Daoy (cell line): ENCODE data around the gene GPN2. TPM values are rescaled to one million over a fixed set of nuclear protein-coding genes. Genes with fewer than 3 reads are reported as not detected.
A peak's percentile ranks its signal among the peaks of the same experiment; 100 is the strongest.
"Not testable (repeated sequence)": the region's sequence is repeated elsewhere in the genome, so short reads cannot be mapped to it uniquely, and the experiment has no call there.

ENCODE experiments used
- DNase-seq: peaks from one replicate; pipeline ENCODE4 v3.0.0-alpha.2; 2015; ENCODE audit warnings: low read depth
- total RNA-seq: library from RNA; depleted of rRNA; stranded (reverse); fragments of >200 nt; shearing (Covaris generic); gene quantifications from 2 replicates; pipeline ENCODE4 v1.2.3, GENCODE V29; 2014

The GPN2 gene
- total RNA-seq, 1 experiment from 2014 or later, result 13.3 TPM

DNA sequence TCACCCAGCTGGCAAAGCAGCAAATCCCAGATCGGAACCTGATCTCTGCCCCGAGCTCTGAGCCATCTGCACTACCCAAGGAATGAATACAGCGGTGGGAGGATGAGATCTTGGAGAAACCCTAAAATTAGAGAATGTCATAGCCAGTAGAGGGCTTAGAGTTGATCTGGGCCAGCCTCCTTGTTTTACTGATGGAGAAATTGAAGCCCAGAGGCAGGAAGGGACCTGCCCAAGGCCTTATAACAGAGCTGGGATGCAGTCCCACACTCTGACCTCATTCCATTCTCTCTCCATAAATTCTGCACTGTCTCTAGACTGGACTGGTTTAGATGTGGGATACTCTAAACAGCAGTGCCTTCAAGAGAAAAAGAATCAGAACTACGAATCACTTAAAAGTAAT lies 31.9 kb downstream of the GPN2 start:
- no peak for DNase-seq

DNA sequence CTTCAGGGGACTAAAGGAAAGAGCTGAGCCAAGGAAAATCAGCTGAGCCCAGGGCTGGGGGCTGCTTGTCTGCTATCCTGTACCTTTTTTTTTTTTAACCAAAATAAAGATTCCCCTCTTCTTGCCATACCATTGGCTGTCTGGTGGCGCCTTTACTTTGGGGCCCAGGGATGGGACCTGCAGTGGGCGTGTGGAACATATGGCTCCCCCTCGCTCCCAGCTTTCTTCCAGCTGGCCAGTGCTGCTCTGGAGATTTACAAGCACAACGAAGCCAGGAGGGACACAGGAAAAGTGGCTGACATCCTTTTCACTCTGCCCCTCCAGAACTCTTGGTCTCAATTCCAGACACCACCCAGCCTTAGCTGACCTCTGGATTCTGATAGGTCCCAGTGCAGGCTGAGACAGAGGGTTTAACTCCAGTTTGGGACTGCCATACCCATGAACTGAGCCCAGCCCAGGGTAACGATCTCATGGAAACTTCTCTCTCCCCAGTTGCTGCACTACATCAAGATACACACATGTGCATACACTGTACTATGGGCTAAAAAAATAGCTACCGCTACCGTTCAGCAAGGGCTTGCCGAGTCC lies 32.5 kb downstream of the GPN2 start:
- DNase-seq, result no peak

DNA sequence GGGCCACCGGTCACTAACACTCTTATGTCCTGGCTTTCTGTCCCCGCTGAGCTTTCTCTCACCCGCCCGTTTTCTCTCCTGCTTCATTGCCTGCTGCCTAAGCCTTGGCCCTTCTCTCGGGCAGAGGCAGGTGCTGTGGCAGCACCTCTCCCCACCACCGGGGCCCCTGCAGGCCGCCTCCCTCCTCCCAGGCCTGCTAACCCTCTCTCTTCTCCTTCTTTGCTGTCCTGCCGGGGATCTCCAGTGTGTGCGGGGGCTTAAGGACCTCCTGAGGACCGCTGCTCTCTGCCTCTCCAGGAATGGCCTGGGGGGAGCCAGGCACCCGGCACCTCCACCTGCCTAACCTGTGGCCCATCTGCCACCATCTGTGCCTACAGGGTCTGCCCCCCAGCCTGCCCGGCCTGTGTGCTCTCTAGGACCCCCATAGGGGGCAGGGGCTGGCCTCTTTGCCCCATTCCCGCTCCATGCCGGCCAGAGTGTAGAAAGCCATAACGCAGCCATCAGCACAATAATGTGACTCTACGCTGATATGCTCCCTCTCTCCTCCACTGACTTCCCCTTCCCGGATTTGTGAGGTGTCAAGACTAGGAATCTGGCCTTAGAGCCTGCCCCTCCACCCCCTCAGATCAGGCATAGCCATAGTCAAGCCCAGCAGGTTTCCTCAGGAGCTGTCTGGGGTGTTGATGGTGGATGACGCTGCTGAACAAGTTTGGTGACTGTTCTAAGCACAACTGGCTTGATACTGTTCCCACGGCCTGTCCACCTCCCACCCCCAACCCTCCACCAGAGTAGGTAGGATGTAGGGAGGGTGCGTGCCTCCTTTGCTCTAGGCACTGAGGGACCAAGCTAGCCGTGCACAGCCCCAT lies 33.2 kb downstream of the GPN2 start:
- DNase-seq, result no peak

DNA sequence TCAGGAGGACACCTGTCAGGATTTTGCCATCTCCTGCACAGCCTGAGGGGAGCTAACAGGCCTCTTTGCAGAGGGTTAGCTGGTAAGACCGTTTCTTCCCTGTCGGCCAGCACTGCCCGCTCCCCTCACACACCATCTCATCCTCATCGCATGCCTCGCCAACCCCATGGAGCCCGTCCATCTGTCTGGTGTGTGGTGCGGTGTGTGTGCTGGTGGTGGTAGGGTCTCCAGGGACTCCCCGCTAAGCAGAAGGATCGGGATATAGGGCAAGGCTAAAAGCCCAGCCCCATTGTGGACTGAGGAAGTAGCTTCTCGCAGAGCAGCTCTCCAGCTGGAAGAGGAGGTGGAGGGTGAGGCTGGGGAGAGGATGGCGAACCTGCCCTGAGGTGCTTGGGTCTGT lies 33.9 kb downstream of the GPN2 start:
- DNase-seq, result no peak

DNA sequence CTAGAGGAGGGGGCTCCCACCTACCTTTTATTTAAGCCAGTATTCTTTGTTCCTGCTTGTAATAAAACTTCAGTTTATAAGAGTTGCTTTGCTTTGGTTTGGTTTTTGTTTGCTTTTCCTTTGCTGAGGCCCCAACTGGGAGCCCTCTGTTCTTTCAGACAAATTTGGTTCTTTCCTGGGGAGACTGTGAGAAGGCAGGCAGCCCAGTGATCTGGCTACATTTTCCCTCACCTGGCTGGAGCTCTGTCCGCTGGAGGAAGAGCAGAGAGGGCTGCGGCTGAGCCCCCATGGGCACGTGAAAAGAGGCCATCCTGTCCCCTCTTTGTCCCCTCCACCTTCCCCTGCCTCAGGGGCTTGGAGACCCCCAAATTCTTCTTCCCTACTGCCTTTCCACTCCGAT lies 34.4 kb downstream of the GPN2 start:
- DNase-seq, result no peak

DNA sequence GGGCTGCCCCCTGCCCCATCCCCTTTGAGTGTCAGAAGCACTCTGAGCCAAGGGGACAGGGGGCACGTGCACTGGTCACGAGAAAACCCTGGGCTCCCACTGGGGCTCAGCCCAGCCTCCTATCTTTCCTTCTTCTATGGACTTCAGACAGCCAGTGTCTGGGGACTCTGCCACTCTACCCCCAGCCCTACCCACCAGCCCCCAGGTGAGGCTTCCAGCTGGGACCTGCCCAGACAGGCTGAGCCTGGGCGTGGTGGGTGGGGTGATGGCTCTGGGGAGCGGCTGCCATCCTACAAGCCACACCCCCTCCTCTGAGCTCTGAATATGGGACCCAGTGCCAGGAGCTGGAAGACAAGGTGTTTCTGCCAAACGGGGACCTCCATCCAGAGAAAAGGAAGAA lies 35.2 kb downstream of the GPN2 start:
- DNase-seq, result no peak

DNA sequence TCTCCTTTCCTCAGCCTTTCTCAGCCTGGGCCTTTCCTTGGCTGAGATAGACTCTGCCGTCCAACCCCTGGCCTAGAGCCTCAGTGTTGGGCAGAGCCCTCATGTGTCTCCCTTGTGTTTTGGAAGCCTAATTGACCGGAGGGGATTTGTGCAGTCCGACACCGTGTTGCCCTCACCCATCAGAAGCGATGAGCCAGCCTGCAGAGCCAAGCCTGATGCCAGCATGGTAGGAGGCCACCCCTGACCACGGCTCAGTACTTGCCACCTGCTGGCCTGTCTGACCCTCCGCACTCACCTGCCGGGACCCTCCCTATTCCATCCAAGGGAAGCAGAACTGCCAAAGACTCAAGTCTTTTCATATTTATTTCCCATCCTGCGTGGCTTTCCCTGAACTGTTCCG lies 36.5 kb downstream of the GPN2 start:
- no peak for DNase-seq

DNA sequence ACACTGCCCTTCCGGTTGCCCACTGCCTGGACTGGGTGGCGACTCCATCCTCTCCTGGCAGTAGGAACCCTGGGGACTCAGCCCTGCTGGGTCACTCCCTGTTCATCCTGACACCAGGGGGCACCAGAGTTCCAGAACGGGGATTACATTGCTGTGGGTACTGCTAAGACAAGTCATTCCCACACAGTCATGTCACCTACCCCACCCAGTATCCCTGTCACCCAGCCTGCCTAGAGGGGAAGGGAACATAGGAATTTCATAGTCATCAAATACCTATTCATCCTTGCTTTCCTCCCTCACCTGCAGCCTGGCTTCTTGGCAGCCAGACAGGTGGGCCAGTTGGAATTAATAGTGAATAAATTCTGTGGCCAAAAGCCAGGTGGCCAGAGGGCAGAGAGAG lies 36.9 kb downstream of the GPN2 start:
- peak; percentile 85 for DNase-seq

DNA sequence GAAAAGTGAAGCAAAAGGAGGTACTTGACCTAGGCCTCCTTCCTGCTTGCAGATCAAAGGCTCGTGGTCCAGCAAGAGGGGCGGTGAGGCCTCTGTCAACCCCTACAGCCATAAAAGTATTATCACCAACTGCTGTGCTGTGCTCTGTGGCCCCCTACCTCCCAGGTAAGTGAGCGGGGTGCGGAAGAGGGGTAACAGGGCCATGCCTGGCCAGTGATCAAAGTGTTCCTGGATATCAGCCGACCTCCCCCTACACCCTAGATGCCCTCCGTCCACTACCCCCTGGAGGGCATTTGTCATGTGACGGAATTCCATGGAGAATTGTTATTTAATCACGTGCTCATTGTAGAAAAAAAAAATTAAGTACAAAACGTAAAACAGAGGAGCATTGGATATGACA lies 37.4 kb downstream of the GPN2 start:
- DNase-seq, result no peak

DNA sequence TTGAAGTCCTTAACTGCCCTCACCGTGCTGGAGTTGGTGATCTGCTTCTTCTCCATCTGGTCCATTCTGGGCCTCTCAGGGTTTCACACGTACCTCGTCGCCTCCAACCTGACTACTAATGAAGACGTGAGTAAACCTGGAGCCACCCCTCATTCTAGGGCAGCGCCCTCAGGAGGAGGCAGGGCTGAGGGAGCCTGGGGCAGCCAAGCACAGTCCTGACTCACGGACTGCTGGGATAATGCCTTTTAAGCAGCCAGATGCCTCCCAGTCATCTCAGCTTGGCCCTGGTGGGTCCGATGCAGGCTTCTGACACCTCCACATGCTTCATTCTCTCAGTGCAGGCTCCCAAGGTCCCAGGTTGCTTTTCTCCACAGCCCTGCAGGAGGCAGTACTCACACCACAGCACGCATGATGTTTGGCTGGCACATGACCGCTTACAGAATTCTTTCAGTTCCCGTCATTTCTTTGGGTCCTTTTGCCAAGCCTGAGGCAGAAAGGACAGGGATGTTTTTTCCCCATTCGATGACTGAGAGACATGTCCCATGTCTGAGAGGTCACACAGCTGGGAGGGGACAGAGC lies 38.9 kb downstream of the GPN2 start:
- DNase-seq, result no peak

DNA sequence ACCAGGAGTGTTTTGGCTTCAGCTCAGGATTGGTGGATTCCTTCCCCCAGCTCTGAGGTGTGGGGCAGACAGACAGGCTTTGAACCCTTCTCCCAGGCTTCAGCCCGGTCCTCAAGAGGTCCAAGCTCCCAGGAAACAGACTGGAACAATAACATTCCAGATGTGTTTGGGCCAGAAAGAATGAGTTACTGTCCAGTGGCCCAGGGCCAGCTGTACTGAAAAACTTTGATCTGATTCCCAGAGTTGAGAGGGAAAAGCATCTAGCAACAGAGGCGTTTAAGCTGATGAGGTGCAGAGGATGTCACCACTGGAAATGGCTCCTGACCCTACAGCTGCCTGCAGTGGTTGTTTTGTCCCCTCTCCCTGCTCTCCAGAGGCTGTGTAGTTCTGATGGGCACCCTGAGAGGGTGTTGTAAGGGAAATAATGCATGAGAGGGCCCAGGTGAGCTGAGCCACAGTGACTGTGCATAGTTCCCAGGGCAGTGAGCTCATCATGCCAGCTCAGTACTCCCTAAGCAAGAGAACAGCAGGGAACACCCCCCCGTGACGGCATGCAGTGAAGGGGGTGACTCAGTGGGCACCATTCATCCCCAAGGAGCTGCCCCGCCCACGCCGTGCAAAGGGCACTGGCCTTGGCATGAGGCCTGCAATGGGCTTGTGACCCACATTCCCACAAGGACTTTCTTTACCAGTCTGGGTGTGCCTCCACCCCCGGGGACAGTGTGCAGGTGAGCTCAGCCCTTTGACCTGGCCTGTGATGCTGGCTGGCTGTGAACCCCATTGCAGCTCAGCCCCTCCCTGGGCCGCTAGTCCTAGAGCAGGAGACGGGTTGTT lies 40.9 kb downstream of the GPN2 start:
- peak; percentile 95 for DNase-seq

DNA sequence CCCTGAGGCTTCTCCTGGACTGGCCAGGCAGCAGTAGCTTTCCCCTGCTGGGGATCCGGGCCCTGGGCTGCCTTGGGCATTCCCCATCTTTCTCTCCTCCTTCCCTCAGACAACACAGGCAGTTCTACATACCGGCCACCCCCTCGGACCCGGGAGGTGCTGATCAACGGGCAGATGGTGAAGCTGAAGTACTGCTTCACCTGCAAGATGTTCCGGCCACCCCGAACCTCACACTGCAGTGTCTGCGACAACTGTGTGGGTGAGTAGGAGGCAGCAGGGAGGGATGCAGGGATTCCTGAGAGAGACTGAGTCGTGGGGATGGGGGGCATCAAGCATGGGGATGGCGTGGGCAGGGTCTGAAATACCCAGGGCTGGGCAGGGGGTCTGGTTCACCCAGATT lies 41.6 kb downstream of the GPN2 start:
- DNase-seq, result no peak

DNA sequence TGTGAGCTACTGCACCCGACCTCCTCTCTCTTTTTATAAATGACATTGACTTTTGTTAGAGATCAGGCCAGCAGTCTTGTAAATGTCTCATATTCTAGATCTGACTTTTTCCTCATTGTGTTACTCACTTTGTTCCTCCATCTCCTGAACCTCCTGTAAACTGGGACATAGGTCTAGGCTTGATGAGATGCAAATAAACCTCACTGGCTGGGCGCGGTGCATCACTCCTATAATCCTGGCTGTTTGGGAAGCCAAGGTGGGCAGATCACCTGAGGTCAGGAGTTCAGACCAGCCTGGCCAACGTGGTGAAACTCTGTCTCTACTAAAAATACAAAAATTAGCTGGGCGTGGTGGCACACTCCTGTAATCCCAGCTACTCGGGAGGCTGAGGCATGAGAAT lies 42.3 kb downstream of the GPN2 start:
- DNase-seq, result not testable (repeated sequence)

DNA sequence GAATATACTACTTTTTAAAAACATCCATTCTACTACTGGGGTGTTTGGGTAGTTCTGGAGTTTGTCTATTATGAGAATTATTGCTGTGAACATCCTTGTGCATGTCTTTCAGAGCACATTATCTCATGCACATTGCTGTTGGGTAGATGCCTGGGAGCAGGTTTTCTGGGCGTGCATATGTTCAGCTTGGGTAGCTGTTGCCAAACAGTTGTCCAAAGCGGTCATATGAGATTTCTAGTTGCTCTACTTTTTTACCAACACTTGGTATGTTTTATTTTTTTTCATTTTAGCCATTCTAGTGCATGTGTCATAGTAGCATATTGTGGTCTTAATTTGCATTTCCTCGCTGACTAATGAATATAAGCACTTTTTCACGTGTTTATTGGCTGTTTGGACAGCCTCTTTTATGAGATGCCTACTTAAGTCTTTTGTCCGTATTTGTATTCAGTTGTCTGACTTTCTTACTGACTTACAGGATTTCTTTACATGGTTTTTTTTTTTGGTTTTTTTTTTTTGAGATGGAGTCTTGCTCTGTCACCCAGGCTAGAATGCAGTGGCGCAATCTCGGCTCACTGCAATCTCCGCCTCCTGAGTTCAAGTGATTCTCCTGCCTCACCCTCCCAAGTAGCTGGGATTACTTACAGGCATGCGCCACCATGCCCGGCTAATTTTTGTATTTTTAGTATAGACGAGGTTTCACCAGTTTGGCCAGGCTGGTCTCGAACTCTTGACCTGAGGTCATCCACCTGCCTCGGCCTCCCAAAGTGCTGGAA lies 45.5 kb downstream of the GPN2 start:
- DNase-seq, result no peak

DNA sequence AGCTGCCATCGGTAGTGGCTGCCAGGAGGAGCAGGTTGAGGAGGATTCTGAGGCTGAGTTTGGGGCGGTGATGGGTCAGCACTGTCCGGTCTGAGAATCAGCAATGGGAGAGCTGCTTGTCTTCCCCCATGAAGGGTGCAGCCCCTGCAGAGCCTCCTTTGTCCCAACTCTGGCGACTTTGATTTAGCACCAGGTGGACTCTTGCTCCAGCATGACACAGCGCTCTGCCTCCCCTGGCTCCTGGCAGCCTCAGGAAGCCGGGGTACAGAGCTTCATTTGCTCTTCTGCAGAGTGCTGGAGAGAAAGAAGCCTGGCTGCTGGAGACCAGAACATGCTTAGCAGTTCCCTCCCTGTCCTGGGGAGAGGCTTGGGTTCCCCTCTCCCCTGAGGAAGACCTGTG lies 50.3 kb downstream of the GPN2 start:
- DNase-seq, result no peak

DNA sequence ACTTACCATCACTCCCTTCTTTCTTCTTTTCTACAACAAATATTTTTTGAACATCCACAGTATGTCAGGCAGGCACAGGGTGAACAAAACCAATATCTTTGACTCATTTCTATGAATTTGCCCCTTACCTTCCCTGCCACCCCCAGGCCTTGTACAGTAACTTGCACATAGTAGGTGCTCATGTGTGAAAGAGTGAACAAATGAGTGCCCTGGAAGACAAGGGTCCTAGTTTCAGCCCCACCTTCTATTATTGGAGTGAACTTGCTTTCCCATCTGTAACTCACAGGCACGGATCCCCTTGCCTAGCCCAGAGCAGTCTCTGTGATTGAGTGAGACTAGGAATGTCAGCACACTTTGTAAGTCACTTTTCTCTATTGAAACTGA lies 50.8 kb downstream of the GPN2 start:
- no peak for DNase-seq

DNA sequence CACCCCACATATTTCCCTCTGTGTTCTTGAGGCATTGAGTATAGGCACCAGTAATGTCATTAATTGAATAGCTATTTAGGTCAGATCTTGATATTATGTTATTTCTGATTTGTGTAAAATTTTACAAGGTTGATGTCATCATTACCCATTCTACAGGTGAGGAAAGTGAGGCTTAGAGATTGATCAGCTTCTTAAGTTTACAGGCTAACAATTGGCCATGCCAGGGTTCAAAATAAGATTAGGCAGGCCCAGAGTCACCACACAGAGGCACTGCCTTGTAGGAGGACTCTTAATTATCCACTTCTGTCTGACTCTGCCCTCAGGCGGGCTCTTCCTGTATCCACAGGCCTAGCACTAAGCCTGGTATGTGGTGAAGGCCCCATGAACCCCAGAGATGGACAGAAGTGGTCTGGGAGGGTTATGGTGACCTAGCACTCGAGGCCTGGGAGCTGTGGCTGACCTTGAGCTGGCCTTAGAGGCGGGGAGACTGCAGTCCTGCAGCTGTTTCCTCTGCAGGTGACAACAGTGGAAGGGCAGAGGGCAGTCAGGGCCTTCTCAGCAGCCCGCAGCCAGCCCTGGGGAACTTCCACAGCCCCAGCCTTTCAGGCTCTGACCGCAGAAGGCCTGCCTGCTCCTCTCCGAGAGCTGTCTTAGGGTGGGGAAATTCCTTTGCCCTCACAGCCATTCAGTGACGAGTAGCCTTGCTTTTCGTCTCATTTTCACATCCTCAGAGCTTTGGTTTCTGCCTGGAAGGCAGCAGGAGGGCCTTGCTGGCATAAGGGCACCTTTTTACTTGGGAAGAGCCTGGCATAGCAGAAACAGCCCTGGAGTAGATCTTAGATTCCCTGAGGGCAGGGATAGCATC lies 51.4 kb downstream of the GPN2 start:
- no peak for DNase-seq

DNA sequence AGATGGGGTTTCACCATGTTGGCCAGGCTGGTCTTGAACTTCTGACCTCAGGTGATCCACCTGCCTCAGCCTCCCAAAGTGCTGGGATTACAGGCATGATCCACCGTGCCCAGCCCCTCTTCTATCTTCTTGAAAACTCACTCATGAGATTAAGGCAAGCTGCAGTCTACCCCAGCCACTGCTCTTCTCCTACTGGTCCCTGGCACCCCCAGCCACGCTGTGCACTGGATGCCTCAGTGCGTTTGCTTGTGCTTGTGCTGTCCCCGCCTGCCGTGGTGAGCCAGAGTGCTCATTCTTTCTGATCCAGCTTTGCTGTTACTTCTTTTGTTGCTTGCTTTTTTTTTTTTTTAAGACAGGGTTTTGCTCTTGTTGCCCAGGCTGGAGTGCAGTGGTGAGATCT lies 52.4 kb downstream of the GPN2 start:
- DNase-seq, result not testable (repeated sequence)

DNA sequence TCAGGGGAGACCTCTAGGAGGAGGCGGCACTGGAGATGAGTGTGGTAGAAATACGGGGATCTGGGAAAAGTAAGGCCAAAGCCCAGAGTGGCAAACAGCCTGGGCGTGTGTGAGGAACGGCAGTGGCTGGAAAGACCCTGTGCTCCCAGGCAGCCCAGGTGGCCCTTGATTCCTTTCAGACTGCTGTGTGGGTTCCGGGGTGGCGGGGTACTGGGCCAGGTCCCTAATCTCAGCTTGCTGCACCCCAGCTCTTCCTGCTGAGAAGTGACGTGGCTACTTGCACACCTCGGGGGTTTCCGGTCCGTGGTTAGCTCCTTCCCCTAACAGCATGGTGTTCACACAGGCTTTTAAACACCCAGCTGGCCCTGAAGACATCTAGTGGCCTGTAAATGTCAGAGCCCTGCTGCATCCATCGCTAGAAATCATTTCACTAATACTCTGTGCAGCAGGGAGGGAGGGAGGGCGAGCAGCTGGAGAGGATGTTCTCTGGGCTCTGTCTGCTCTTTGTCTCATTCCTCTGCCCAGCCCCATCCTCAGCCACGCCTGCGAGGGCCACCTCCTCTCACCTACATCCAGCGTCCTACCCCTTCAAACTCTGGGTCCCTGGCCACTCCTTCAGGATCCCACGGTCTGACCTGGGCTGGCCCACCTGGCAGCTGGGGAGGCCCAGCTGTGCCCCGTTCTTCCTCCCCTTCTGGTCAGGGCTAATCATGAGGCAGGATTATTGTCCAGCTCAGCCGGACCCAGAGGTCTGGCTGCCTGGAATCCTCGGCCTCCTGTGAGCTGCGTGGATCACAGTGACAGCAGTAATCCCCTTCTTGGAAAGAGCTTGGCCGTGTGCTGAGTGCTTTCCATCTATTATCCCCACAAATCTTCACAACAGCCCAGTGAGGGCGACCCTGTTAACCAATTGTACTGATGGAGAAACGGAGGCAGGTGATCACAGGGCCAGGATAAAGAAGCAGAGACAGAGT lies 56.4 kb downstream of the GPN2 start:
- peak; percentile 35 for DNase-seq
